Stimulated activated CD4-positive, alpha-beta T cell treated with anti-CD3 and anti-CD28 coated beads, Interleukin-1b, Interleukin-23, amount 100 ng/mL, for 4 hours (primary cell): ENCODE measurements around the gene PPP1R13B.
A peak's percentile ranks its signal among the peaks of the same experiment; 100 is the strongest.

ENCODE experiments used
- DNase-seq, 2 donors: peaks; one replicate each; pipeline ENCODE4 v3.0.0-alpha.2; 2020; ENCODE audit warnings: low read depth in 2 of 2

Gene PPP1R13B

GRCh38 chr14:103838117-103838516 is 9.3 kb downstream of the PPP1R13B start:
- DNase-seq, result no peak

- DNase-seq, result no peak
These were observed 10.2 kb downstream of the PPP1R13B start for GRCh38 chr14:103836976-103837725.

- DNase-seq, result no peak
These were observed 12.4 kb downstream of the PPP1R13B start for GRCh38 chr14:103834956-103835355.

DNA sequence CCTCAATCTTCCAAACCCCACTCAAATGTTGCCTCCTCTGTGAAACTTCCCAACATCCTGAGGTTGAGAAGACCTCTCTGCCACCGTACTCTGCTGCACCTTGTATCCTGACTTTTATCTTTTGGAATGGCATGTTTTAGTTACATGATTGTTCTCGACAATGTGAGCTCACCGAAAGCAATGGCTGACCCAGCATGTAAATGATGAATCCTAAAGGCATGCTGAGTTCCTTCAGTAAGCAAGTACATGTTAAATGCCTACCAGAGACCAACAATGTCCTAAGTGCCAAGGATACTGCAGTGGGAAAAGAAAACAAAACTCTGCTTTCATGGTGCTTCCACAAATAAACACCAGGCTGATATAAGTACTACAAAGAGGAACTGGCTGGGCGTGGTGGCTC is 13.7 kb downstream of the PPP1R13B start:
- DNase-seq, result no peak

DNA sequence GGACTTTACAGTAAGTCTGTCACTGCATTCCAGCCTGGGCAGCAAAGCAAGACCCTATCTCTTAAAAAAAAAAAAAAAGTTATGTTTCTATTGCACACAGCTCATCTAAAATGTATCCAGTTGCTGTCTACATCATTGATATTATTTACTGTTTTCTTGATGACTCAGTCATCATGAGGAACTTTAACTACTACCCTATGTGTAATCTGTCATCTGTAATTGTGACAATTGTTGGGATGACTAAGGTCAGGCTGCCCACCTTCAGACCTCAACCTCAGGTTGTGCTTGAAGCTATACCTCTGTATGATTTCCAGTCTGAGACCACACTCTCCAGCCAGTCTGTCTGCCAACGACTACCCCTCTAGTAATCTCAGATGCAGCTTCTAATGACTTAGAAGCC is 15.3 kb downstream of the PPP1R13B start:
- no peak for DNase-seq

DNA sequence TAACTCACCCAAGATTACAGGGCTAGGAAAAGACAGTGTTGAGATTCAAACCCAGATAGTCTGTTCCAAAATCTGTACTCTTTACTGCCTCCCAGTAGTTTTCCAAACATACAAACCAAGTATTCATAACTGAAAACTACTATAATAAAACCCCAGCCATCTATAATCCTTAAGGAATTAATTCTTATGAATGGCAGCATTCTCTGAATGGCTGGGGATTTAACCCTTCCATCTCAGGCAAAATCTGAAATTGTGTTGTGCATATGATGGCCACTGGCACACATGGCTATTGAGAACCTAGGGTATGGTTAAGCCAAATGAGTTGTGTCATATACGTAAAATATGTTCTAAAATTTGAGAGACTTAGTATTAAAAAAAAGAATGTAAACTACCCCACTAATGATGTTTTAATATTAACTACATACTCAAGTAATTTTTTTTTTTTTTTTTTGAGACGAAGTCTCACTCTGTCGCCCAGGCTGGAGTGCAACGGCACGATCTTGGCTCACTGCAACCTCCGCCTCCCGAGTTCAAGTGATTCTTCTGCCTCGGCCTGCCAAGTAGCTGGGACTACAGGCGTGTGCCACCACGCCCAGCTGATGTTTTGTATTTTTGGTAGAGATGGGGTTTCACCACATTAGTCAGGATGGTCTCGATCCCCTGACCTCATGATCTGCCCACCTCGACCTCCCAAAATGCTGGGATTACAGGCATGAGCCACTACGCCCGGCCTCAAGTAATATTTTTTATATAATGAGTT is 16.7 kb downstream of the PPP1R13B start:
- DNase-seq, result no peak

- peak in 1 of 2 donors; percentile 10 for DNase-seq
These were observed 18.9 kb downstream of the PPP1R13B start for GRCh38 chr14:103828315-103828967.

GRCh38 chr14:103825101-103825500 is 22.3 kb downstream of the PPP1R13B start:
- DNase-seq, result no peak

GRCh38 chr14:103820908-103821307 is 26.5 kb downstream of the PPP1R13B start:
- DNase-seq, result no peak

DNA sequence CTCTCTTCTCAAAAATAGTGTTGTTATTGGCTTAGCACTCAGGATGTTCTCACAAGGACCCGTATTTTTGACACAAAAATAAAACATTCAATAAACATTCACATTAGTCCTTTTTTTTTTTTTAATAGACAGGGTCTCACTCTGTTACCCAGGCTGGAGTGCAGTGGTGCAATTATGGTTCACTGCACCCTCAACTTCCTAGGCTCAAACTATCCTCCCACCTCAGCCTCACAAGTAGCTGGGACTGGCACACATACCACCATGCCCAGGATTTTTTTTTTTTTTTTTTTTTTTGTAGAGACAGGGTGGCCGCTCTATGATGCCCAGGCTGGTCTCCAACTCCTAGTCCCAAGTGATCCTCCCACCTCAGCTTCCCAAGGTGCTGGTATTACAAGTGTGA is 27.0 kb downstream of the PPP1R13B start:
- no peak for DNase-seq

GRCh38 chr14:103819503-103820307 is 27.7 kb downstream of the PPP1R13B start:
- no peak for DNase-seq

DNA sequence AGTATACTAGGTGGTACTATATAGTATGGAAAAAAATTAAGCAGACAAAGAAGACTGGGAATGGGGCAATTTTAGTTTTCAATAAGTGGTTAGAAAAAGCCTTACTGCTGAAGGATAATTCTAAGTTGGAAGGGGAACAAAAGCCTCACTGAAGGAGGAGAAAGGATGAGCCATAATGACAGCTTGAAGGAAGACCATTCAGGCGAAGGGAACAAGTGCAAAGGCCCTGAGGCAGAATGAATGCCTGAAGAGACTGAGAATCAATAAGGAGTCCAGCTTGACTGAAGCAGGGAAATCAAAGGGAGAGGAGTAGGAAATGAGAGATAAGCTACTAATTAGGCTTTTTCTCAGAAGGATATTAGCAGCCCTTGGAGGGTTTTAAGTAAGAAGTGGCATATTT is 28.5 kb downstream of the PPP1R13B start:
- no peak for DNase-seq

GRCh38 chr14:103818422-103818821 is 29.0 kb downstream of the PPP1R13B start:
- no peak for DNase-seq

DNA sequence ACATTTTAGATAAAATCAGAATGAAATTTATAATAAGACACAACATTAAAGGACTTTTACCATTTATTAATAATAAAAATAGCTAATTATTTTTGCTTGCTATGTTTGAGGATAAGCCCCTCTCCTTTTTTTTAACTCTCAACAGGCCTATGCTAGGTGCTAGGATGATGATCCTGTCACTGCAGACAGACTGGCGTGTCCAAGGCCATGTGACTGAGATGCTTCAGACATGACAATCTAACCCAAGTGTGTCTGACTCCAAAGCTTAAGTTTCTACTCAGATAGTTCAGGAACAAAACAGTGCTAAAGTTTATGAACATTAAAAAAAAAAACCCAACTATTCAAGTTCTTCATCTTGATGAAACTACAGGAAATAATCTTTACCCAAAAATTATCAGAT is 29.8 kb downstream of the PPP1R13B start:
- DNase-seq, result no peak

- no peak for DNase-seq
These were observed 30.4 kb downstream of the PPP1R13B start for GRCh38 chr14:103816991-103817390.

DNA sequence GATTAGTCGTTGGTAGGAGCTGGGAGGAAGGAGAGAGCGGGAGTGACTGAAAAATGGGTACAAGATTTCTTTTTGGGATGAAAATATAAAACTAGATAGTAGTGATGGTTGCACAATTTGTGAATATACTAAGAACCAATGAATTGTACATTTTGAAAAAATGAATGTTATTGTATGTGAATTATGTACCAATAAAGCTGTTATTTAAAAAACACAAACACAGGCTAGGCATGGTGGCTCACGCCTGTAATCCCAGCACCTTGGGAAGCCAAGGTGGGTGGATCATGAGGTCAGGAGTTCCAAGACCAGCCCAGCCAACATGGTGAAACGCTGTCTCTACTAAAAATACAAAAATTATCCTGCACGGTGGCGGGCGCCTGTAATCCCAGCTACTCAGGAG is 32.1 kb downstream of the PPP1R13B start:
- no peak for DNase-seq

DNA sequence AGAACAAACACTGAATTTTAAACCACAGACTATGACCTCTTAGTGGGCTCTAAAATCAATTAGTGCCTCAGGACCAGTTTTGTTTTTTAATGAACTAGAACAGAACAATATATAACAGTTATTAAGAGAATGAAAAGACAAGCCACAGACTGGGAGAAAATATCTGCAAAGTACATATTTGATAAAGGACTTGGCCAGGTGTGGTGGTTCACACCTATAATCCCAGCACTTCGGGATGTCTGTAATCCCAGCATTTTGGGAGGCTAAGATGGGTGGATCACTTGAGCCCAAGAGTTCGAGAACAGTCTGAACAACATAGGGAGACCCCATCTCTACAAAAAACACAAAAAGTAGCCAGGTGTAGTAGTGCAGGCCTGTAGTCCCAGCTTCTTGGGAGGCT is 36.2 kb downstream of the PPP1R13B start:
- DNase-seq, result no peak

- peak; percentile 42 to 72 for DNase-seq
These were observed 38.9 kb downstream of the PPP1R13B start for GRCh38 chr14:103808403-103809001.

- no peak for DNase-seq
These were observed 40.6 kb downstream of the PPP1R13B start for GRCh38 chr14:103806805-103807204.

DNA sequence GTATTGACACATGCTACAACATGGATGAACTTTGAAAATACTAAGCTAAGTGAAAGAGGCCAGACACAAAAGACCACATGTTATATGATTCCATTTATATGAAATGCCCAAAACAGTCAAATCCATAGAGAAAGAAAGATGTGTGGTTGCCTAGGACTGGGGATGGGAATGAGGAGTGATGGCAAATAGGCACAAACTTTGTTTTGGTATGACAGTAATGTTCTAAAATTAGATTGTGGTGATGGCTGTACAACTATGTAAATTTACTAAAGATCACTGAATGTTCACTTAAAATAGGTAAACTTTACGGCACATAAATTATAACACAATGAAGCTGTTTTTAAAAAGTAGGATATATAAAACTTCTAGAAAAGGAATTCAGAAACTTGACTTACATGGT is 41.7 kb downstream of the PPP1R13B start:
- no peak for DNase-seq

GRCh38 chr14:103803661-103804060 is 43.7 kb downstream of the PPP1R13B start:
- DNase-seq, result no peak

DNA sequence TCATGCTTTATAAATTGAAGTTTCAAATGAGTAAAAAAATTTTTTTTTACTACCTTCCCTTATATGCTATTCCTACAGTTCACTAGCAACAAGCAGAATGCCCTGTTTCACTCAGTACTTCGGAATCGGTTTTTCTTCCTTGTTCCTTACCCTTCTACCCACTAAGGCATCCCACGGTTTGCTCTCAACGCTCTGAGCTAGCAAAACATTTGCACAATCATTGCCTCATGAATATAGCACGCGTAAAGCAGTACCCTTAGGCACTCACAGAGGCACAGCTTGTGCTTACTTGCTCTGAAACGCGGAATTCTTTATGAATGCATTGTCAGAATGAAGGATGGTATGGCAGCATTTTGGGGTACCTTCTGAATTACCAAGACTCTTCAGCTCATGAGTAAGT is 45.0 kb downstream of the PPP1R13B start:
- DNase-seq, result no peak
